ENCODE measurements around the gene IL1F10. TPM values are rescaled to one million over a fixed set of nuclear protein-coding genes. Genes with fewer than 3 reads are reported as not detected.
A peak's percentile ranks its signal among the peaks of the same experiment; 100 is the strongest.

Gene IL1F10
- total RNA-seq, 2 experiments from 2014 or later, result not detected

GRCh38 chr2:113050921-113051895 is 16.6 kb upstream of the IL1F10 start:
- Histone ChIP-seq H2AFZ (ENCODE audit: low read length) (no peak overlapping the region), H3K4me1 (ENCODE audit: insufficient read depth, low read length, poor library complexity, severe bottlenecking) (no peaks in the 10 kb centered on the region), H3K27ac (ENCODE audit: low read depth, low read length, poor library complexity, severe bottlenecking) (no peak overlapping the region), H3K9me2 (ENCODE audit: insufficient read depth, low read length) (no peaks in the 10 kb centered on the region), H3K9me3 (ENCODE audit: low read length) (no peaks in the 10 kb centered on the region), H4K20me1 (ENCODE audit: insufficient read depth, low read length) (no peaks in the 10 kb centered on the region), H3K36me3 (ENCODE audit: insufficient read depth, low read length) (no peaks in the 10 kb centered on the region), H3K4me2 (ENCODE audit: low read length) (no peak overlapping the region), H3K4me3 (ENCODE audit: low read depth, low read length, poor library complexity, severe bottlenecking) (no peak overlapping the region), H3K79me2 (ENCODE audit: insufficient read depth, low read depth, low read length) (no peaks in the 10 kb centered on the region)
- POLR2A ChIA-PET, result no interaction called here
- no peak for DNase-seq (ENCODE audit: low spot score)
- no TSS peak for BruUV-seq (replicated peaks)
- TF ChIP-seq EZH2phosphoT487 (IDR thresholded peaks at IDR 0.05; ENCODE audit: borderline replicate concordance, low read depth, low read length) (no peak), CTCF (conservative IDR thresholded peaks at IDR 0.05; ENCODE audit: low read length) (0 out of 2 replicates have a peak, but pooled peaks have one; percentile 23)
- intact Hi-C loops (cut with micrococcal nuclease; ENCODE audit: unreplicated experiment), result no loop called here
- CTCF ChIA-PET (ENCODE audit: unreplicated experiment), result no interaction called here

- CTCF ChIA-PET (ENCODE audit: unreplicated experiment), result no interaction called here
- no TSS peak for BruUV-seq (replicated peaks)
- H3K4me2 ChIP-seq (ENCODE audit: low read length), result no peak within 1 kb of the TSS
Observed at GRCh38 chr2:113052396-113052917, 15.3 kb upstream of the IL1F10 start, which contains the start of gene IL36B. TSS of gene IL36B (minus strand) at chr2:113052867.

More at GRCh38 chr2:113052396-113052917, 15.3 kb upstream of the IL1F10 start, which contains the start of gene IL36B:
- POLR2A ChIA-PET, result no interaction called here
- Histone ChIP-seq H3K4me1 (ENCODE audit: insufficient read depth, low read length, poor library complexity, severe bottlenecking) (no peaks in the 10 kb centered on the region), H2AFZ (ENCODE audit: low read length) (no peak within 1 kb of the TSS), H3K36me3 (ENCODE audit: insufficient read depth, low read length) (no peaks in the 10 kb centered on the region), H3K9me3 (ENCODE audit: low read length) (no peaks in the 10 kb centered on the region), H3K4me3 (ENCODE audit: low read depth, low read length, poor library complexity, severe bottlenecking) (no peak within 1 kb of the TSS), H3K27ac (ENCODE audit: low read depth, low read length, poor library complexity, severe bottlenecking) (no peak within 1 kb of the TSS), H3K9me2 (ENCODE audit: insufficient read depth, low read length) (no peaks in the 10 kb centered on the region), H3K79me2 (ENCODE audit: insufficient read depth, low read depth, low read length) (no peaks in the 10 kb centered on the region), H4K20me1 (ENCODE audit: insufficient read depth, low read length) (no peaks in the 10 kb centered on the region)
- TF ChIP-seq EZH2phosphoT487 (IDR thresholded peaks at IDR 0.05; ENCODE audit: borderline replicate concordance, low read depth, low read length) (no peak), CTCF (conservative IDR thresholded peaks at IDR 0.05; ENCODE audit: low read length) (no peak)
- intact Hi-C loops (cut with micrococcal nuclease; ENCODE audit: unreplicated experiment), result no loop called here
- no peak for DNase-seq (ENCODE audit: low spot score)
